WTC11 (cell line): ENCODE measurements around the gene TATDN2.

Source experiments
- CREM ChIP-seq: sonication (generic); formaldehyde crosslinking; IDR thresholded peaks from 2 replicates; pipeline ENCODE4 v1.8.1; 2022; ENCODE audit warnings: mild to moderate bottlenecking, missing genetic modification reagents, moderate library complexity
- EMX1 ChIP-seq: fragments of 250-450 bp; sonication (Bioruptor Pico); IDR thresholded peaks from 2 replicates; pipeline ENCODE4 v1.8.0; 2021; ENCODE audit warnings: mild to moderate bottlenecking
- ETV6 ChIP-seq: sonication (generic); formaldehyde crosslinking; IDR thresholded peaks from 2 replicates; pipeline ENCODE4 v1.8.1; 2022; ENCODE audit warnings: mild to moderate bottlenecking, missing genetic modification reagents
- GABPB1 ChIP-seq: sonication (generic); formaldehyde crosslinking; IDR thresholded peaks from 2 replicates; pipeline ENCODE4 v1.8.1; 2023; ENCODE audit warnings: mild to moderate bottlenecking, missing genetic modification reagents
- IRF2 ChIP-seq: sonication (generic); formaldehyde crosslinking; IDR thresholded peaks from 2 replicates; pipeline ENCODE4 v1.8.0; 2022; ENCODE audit warnings: low read depth, missing genetic modification reagents, borderline replicate concordance
- NR3C1 ChIP-seq: sonication (generic); formaldehyde crosslinking; conservative IDR thresholded peaks from 2 replicates; pipeline ENCODE4 v1.8.1; 2023; ENCODE audit warnings: low read depth, mild to moderate bottlenecking, missing genetic modification reagents
- SP1 ChIP-seq: sonication (generic); formaldehyde crosslinking; conservative IDR thresholded peaks from 2 replicates; pipeline ENCODE4 v1.8.1; 2022; ENCODE audit warnings: missing genetic modification reagents
- TEAD4 ChIP-seq: sonication (generic); formaldehyde crosslinking; IDR thresholded peaks from 2 replicates; pipeline ENCODE4 v1.8.0; 2022; ENCODE audit warnings: mild to moderate bottlenecking, missing genetic modification reagents
- ZNF416 ChIP-seq: fragments of 250-450 bp; sonication (Bioruptor Pico); IDR thresholded peaks from 2 replicates; pipeline ENCODE4 v1.9.0; 2021; ENCODE audit warnings: mild to moderate bottlenecking, inconsistent platforms
- TF ChIP-seq, protein P1 (sequence below): fragments of 200-600 bp; IDR thresholded peaks from 2 replicates; pipeline ENCODE4 v1.8.0; 2022; ENCODE audit warnings: antibody characterized with exemption
- TF ChIP-seq, protein P2 (sequence below): sonication (generic); formaldehyde crosslinking; IDR thresholded peaks from 2 replicates; pipeline ENCODE4 v1.8.1; 2022; ENCODE audit warnings: low read depth, missing genetic modification reagents, borderline replicate concordance
- TF ChIP-seq, protein P3 (sequence below): sonication (generic); formaldehyde crosslinking; IDR thresholded peaks from 2 replicates; pipeline ENCODE4 v1.8.1; 2023; ENCODE audit warnings: mild to moderate bottlenecking, missing genetic modification reagents, moderate library complexity

DNA sequence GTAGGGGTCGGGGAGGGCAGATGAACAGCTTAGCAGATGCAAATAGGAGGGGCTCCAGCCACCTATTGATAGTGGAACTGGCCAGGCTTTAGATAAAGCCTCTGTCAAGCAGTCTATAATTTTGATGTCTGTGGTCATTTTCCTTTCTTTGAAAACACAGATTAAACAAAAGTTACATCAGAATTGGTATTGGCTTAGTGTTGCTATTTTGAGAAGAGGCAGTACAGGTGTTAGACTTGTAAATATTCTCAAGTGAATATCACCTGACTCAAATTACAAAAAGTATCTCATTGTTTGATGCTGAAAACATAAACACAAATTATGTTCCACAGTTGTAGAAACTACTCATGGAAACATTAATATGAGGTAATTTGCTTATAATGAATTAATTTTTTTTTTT is 26.3 kb downstream of the TATDN2 start:
- TF ChIP-seq, protein P1, sequence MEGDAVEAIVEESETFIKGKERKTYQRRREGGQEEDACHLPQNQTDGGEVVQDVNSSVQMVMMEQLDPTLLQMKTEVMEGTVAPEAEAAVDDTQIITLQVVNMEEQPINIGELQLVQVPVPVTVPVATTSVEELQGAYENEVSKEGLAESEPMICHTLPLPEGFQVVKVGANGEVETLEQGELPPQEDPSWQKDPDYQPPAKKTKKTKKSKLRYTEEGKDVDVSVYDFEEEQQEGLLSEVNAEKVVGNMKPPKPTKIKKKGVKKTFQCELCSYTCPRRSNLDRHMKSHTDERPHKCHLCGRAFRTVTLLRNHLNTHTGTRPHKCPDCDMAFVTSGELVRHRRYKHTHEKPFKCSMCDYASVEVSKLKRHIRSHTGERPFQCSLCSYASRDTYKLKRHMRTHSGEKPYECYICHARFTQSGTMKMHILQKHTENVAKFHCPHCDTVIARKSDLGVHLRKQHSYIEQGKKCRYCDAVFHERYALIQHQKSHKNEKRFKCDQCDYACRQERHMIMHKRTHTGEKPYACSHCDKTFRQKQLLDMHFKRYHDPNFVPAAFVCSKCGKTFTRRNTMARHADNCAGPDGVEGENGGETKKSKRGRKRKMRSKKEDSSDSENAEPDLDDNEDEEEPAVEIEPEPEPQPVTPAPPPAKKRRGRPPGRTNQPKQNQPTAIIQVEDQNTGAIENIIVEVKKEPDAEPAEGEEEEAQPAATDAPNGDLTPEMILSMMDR: no peak
- TF ChIP-seq NR3C1 (CRISPR knock-in tag) (no peak), EMX1 (CRISPR knock-in tag) (no peak), ZNF416 (no peak), CREM (CRISPR knock-in tag) (no peak), ETV6 (CRISPR knock-in tag) (no peak), TEAD4 (CRISPR knock-in tag) (no peak), SP1 (no peak), GABPB1 (CRISPR knock-in tag) (no peak), IRF2 (CRISPR knock-in tag) (no peak)
- TF ChIP-seq, protein P2, sequence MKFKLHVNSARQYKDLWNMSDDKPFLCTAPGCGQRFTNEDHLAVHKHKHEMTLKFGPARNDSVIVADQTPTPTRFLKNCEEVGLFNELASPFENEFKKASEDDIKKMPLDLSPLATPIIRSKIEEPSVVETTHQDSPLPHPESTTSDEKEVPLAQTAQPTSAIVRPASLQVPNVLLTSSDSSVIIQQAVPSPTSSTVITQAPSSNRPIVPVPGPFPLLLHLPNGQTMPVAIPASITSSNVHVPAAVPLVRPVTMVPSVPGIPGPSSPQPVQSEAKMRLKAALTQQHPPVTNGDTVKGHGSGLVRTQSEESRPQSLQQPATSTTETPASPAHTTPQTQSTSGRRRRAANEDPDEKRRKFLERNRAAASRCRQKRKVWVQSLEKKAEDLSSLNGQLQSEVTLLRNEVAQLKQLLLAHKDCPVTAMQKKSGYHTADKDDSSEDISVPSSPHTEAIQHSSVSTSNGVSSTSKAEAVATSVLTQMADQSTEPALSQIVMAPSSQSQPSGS (CRISPR knock-in tag): no peak
- TF ChIP-seq, protein P3, sequence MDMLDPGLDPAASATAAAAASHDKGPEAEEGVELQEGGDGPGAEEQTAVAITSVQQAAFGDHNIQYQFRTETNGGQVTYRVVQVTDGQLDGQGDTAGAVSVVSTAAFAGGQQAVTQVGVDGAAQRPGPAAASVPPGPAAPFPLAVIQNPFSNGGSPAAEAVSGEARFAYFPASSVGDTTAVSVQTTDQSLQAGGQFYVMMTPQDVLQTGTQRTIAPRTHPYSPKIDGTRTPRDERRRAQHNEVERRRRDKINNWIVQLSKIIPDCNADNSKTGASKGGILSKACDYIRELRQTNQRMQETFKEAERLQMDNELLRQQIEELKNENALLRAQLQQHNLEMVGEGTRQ: no peak
